Activated CD4-positive, alpha-beta memory T cell treated with anti-CD3 and anti-CD28 coated beads for 36 hours (primary cell): Measurements from ENCODE around the gene CMAS. TPM values are rescaled to one million over a fixed set of nuclear protein-coding genes. Genes with fewer than 3 reads are reported as not detected.
"Not testable (repeated sequence)": the region's sequence is repeated elsewhere in the genome, so short reads cannot be mapped to it uniquely, and the experiment has no call there.

Experiments used
- CTCF ChIA-PET: fragments of 350-600 bp; sonication (Branson Sonifier 250); formaldehyde crosslinking; loops from one replicate; lab custom pipeline; 2021; ENCODE audit warnings: antibody characterized with exemption, inconsistent platforms; lab: Charles Lee
- POLR2A ChIA-PET: fragments of 350-600 bp; sonication (Branson Sonifier 250); formaldehyde crosslinking; loops from one replicate; lab custom pipeline; 2021; ENCODE audit warnings: antibody characterized with exemption; lab: Charles Lee
- DNase-seq: peaks from one replicate; pipeline ENCODE4 v3.0.0-alpha.2; 2020
- H3K27ac Mint-ChIP-seq: one replicate; pipeline ENCODE4 v1.8.0; 2021; ENCODE audit warnings: mixed read lengths
- H3K27me3 Mint-ChIP-seq: one replicate; pipeline ENCODE4 v1.8.0; 2021; ENCODE audit warnings: mixed read lengths
- H3K36me3 Mint-ChIP-seq: one replicate; pipeline ENCODE4 v1.8.0; 2021; ENCODE audit warnings: mixed read lengths
- H3K4me1 Mint-ChIP-seq: one replicate; pipeline ENCODE4 v1.8.0; 2021; ENCODE audit warnings: low read depth, mixed read lengths
- H3K4me3 Mint-ChIP-seq: one replicate; pipeline ENCODE4 v1.8.0; 2021; ENCODE audit warnings: mild to moderate bottlenecking, mixed read lengths
- H3K9me3 Mint-ChIP-seq: one replicate; pipeline ENCODE4 v1.8.0; 2021; ENCODE audit warnings: mixed read lengths
- intact Hi-C: fragments of 100-400 bp; cut with micrococcal nuclease; formaldehyde crosslinking; loops from one replicate; pipeline ENCODE4 v1.15.1; 2023
- total RNA-seq, 2 experiments: library from RNA; stranded (reverse); gene quantifications; one replicate each; pipeline ENCODE4 v1.2.3, GENCODE V29; 2021

CMAS gene
- total RNA-seq, 2 experiments from 2014 or later = 51.1 to 51.2 TPM

DNA sequence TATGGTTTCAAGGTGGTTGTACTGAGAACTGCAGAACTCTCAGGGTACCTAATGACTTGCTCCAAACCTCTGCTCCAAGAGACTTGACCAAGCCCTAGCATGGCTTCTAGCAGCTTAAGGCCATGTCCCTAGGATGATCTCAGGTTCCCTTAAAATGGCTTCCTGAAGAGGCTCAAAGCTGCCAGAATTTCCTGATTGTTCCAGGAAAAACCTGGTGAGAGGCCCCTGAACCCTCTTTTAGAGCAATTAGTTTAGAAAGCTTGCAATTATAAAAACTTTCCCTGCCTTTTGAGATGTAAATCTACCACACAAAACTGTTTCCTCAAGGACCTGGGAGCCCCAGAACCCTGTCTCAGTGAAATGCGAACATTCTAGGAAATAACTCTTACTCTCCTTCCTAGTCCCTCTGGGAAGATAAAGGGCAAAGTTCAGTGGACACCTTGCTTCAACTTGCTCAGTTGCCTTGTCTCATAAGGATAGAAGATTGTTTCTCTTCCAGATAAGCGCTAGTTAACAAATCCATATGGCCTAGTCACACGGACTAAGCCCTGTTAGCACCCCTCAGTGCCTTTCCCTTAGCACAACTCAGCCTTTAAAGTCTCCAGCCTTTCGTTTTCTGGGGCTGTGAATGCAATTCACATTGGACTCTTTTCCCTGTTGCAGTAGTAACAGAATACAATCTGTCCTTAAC lies 2.5 kb downstream of the CMAS start:
- Mint-ChIP-seq H3K9me3 (no peaks in the 10 kb centered on the region), H3K36me3 (peaks cover 10% of the 10 kb centered on the region), H3K4me3 (no peak overlapping the region), H3K27ac (no peak overlapping the region), H3K4me1 (peaks cover 39% of the 10 kb centered on the region), H3K27me3 (no peaks in the 10 kb centered on the region)
- CTCF ChIA-PET = no interaction called here
- POLR2A ChIA-PET = no interaction called here
- intact Hi-C loops = loop anchor here (5.0 to 10.0 kb wide), 3 partner anchors 114 to 611 kb away; partner anchors contain the start of genes ETNK1 and PYROXD1
- no peak for DNase-seq

DNA sequence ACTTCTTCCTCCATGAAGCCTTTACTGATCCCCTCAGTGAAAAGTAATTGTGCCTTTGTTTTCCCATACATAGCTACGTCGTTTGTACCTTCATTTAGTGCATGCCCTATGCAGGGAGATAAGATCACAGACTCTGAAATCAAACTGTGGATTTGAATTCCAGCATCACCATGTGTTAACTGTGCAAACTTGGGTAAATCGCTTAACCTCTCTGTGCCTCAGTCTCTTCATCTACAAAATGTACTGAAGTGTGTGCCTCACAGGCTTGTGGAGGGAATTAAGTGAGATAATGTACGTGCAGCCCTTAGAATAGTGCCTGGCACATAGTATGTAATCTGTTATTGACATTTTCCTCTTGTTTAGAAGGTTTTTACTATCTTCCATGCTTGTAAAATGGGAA lies 4.1 kb downstream of the CMAS start:
- ChIA-PET CTCF (no interaction called here), POLR2A (no interaction called here)
- Mint-ChIP-seq H3K4me1 (peaks cover 39% of the 10 kb centered on the region), H3K27ac (no peak overlapping the region), H3K27me3 (no peaks in the 10 kb centered on the region), H3K36me3 (peaks cover 10% of the 10 kb centered on the region), H3K9me3 (no peaks in the 10 kb centered on the region), H3K4me3 (no peak overlapping the region)
- no peak for DNase-seq
- intact Hi-C loops = no loop called here

DNA sequence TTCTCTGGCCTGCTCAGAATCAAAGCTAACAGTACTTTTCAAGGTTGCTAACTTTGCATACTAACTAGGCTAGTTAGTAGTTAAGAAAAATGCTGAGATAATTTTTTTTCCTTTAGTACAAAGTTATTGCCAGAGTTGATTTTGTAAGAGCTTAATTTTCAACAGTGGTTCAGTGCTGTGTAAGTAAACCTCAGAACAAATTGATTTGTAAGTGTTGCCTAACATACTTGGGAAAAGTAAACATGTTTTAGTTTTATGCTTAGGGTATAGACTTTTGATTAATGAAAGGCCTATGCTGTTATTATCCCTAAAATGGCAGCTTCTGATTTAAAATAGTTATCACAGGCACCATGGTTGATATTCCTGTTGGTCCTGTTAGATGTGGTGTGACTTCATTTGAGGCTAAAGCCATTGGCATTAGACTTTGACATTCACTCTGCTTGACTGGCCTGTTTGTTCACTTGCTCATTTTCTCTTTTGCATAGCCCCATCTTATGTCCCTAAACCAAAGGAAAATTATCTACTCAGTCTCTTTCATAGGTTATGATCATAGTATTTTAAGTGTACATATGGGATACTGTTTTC lies 5.2 kb downstream of the CMAS start:
- Mint-ChIP-seq H3K4me3 (no peak overlapping the region), H3K9me3 (no peaks in the 10 kb centered on the region), H3K27ac (no peak overlapping the region), H3K27me3 (no peaks in the 10 kb centered on the region), H3K36me3 (peaks cover 12% of the 10 kb centered on the region), H3K4me1 (peaks cover 34% of the 10 kb centered on the region)
- no peak for DNase-seq
- POLR2A ChIA-PET = no interaction called here
- CTCF ChIA-PET = interaction anchor here (0.5 to 0.8 kb wide), 3 partner anchors 8 to 393 kb away, joined by 3 to 4 read pairs (median 3); no protein-coding TSS in a partner anchor
- intact Hi-C loops = no loop called here

DNA sequence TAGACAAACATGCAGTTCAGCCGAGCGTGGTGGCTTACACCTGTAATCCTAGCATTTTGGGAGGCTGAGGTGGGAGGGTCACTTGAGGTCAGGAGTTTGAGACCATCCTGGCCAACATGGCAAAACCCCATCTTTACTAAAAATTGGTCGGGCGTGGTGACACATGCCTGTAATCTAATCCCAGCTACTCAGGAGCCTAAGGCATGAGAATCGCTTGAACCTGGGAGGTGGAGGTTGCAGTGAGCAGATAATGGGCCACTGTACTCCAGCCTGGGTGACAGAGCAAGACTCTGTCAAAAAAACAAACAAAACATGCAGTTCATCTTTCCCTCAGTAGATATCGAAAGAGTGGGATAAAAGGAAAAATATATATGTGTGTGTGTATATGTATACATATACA lies 7.0 kb downstream of the CMAS start:
- CTCF ChIA-PET, intact Hi-C loops, H3K27ac Mint-ChIP-seq, DNase-seq, H3K9me3 Mint-ChIP-seq, H3K4me3 Mint-ChIP-seq, H3K27me3 Mint-ChIP-seq: not testable (repeated sequence)
- peaks cover 22% of the 10 kb centered on the region for H3K4me1 Mint-ChIP-seq
- POLR2A ChIA-PET = interaction anchor here (0.7 kb wide), 1 partner anchor 316 kb away, joined by 3 read pairs; no protein-coding TSS in a partner anchor
- peaks cover 18% of the 10 kb centered on the region for H3K36me3 Mint-ChIP-seq

DNA sequence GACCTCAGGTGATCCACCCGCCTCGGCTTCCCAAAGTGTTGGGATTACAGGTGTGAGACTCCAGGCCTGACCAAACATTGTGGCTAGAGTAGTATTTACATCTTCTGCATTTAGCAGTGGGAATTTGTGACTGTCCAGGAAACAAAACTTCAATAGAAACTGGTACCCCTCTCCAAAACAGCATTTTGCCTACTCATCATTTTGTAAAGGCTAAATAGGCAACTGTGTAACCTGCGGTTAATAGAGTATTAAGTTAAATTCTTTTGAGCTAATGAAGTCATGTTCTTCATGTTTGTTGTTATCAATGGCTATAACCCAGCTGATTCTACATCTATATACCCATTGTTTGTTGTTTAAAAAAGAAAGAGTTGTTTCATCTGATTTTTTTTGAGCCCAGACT lies 8.1 kb downstream of the CMAS start:
- CTCF ChIA-PET = interaction anchor here (0.7 kb wide), 1 partner anchor 232 kb away, joined by 3 read pairs; no protein-coding TSS in a partner anchor
- no peaks in the 10 kb centered on the region for H3K27me3 Mint-ChIP-seq

DNA sequence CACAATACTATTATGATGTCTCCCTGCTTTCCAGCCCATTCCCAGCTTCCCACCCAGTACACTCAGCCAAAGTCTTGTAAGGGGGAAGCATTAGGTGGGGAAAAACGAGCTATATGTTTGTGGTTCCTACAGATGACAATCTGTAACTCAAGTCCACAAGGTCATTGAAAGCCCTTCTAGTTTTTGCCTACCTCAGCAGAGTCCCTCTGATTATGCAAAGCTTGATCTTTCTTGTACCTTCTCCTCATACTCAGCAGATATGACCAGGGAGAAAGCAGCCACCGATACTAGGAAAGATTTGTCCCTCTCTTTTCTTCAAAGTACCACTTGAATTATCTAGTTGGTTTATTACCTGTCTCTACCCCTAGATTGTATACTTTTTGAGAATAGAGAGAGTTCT lies 10.6 kb downstream of the CMAS start:
- DNase-seq = no peak
- H3K27ac Mint-ChIP-seq = no peak overlapping the region
- CTCF ChIA-PET = interaction anchor here (0.6 to 1.2 kb wide), 2 partner anchors 104 to 403 kb away, joined by 3 read pairs; no protein-coding TSS in a partner anchor
- H3K27me3 Mint-ChIP-seq = no peaks in the 10 kb centered on the region
- H3K4me3 Mint-ChIP-seq = no peak overlapping the region
- no peaks in the 10 kb centered on the region for H3K4me1 Mint-ChIP-seq
- intact Hi-C loops = no loop called here
- H3K36me3 Mint-ChIP-seq = peaks cover 18% of the 10 kb centered on the region
- H3K9me3 Mint-ChIP-seq = no peaks in the 10 kb centered on the region
- POLR2A ChIA-PET = interaction anchor here (2.0 kb wide), 1 partner anchor 10 kb away, joined by 5 read pairs; no protein-coding TSS in a partner anchor

More for the DNA sequence above, 8.1 kb downstream of the CMAS start:
- no peak overlapping the region for H3K27ac Mint-ChIP-seq
- H3K9me3 Mint-ChIP-seq = no peaks in the 10 kb centered on the region
- H3K4me3 Mint-ChIP-seq = no peak overlapping the region
- H3K4me1 Mint-ChIP-seq = peaks cover 14% of the 10 kb centered on the region
- intact Hi-C loops = no loop called here
- DNase-seq = no peak
- peaks cover 11% of the 10 kb centered on the region for H3K36me3 Mint-ChIP-seq
- POLR2A ChIA-PET = no interaction called here

DNA sequence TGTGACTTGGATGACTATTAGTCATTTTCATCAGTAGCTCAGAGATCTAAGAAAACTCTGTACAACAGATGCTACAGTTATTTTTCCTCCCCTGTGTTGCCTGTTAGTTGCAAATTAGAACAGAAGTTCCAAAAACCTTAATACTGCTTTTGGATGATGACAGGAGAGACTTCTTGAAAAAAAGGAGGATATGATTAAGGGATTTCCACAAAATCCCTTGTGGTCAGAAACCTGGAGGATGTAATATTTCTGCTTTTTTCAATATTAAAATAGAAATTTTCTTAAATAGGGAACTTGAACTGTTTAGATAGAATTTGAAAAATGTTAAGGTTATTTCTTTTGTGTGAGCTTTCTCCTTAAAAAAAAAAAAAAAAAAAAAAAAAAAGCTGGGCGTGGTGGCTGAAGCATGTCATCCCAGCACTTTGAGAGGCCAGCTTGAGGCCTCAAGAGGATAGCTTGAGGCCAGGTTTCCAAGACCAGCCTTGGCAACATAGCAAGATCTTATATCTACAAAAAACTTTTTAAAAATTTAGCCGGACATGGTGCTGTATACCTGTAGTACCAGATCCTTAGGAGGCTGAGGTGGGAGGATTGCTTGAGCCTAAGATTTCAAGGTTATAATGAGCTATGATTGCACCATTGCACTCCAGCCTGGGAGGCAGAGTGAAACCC lies 14.1 kb downstream of the CMAS start:
- peaks cover 30% of the 10 kb centered on the region for H3K36me3 Mint-ChIP-seq
- no peaks in the 10 kb centered on the region for H3K4me1 Mint-ChIP-seq
- intact Hi-C loops = no loop called here
- no peak for DNase-seq
- H3K27me3 Mint-ChIP-seq = no peaks in the 10 kb centered on the region
- H3K27ac Mint-ChIP-seq = no peak overlapping the region
- no peak overlapping the region for H3K4me3 Mint-ChIP-seq
- ChIA-PET CTCF (no interaction called here), POLR2A (no interaction called here)
- H3K9me3 Mint-ChIP-seq = no peaks in the 10 kb centered on the region

DNA sequence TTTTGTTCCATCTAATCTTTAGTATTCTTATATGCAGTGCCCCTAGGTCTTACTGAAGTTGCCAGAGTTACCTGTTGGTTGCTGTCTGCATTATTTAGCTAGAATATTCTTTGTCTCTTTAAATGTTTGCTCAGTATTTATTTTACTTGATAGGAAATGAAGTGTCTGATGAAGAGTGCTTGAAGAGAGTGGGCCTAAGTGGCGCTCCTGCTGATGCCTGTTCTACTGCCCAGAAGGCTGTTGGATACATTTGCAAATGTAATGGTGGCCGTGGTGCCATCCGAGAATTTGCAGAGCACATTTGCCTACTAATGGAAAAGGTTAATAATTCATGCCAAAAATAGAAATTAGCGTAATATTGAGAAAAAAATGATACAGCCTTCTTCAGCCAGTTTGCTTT lies 18.9 kb downstream of the CMAS start:
- CTCF ChIA-PET = no interaction called here
- DNase-seq = no peak
- H3K36me3 Mint-ChIP-seq = peaks cover 26% of the 10 kb centered on the region
- intact Hi-C loops = no loop called here
- POLR2A ChIA-PET = no interaction called here
- no peak overlapping the region for H3K27ac Mint-ChIP-seq
- H3K4me3 Mint-ChIP-seq = no peak overlapping the region
- H3K9me3 Mint-ChIP-seq = no peaks in the 10 kb centered on the region
- peaks cover 2% of the 10 kb centered on the region for H3K4me1 Mint-ChIP-seq
- H3K27me3 Mint-ChIP-seq = no peaks in the 10 kb centered on the region

DNA sequence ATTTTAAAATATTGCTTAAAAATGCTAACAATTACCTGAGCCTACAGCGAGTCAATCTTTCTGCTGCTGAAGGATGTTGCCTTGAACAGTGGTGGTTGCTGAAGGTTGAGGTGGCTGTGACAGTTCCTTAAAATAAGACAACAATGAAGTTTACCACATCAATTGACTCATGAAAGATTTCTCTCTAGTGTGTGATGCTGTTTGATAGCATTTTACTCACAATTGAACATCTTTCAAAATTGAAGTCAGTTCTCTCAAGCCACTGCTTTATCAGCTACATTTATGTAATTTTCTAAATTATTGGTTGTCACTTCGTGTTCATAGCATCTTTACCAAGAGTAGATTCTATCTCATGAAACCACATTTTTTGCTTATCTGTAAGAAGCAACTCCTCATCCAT lies 20.3 kb downstream of the CMAS start:
- ChIA-PET CTCF (no interaction called here), POLR2A (no interaction called here)
- Mint-ChIP-seq H3K36me3 (peaks cover 23% of the 10 kb centered on the region), H3K4me1 (peaks cover 2% of the 10 kb centered on the region), H3K27me3 (no peaks in the 10 kb centered on the region), H3K4me3 (no peak overlapping the region), H3K9me3 (no peaks in the 10 kb centered on the region), H3K27ac (no peak overlapping the region)
- intact Hi-C loops = no loop called here
- DNase-seq = no peak

DNA sequence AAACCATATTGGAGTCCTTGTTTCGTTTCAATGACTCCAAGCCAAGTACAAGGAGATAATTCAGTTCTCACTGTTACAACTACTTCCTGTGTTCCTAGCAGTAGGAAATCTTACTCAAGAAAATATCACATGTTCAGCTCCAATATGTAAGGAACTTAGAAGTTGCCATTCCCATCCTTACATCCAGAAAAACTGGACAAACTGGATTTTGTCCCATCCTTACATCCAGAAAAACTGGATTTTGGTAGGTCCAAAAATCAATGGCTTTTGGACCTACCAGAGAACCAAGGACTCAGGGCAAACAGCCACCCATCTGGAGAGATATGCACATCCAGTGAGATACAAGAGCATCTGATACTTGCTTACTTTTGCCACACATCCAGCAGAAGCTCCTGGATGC lies 23.8 kb downstream of the CMAS start:
- intact Hi-C loops = no loop called here
- peaks cover 2% of the 10 kb centered on the region for H3K4me1 Mint-ChIP-seq
- ChIA-PET POLR2A (no interaction called here), CTCF (no interaction called here)
- H3K9me3 Mint-ChIP-seq = peaks cover 2% of the 10 kb centered on the region
- DNase-seq = no peak
- H3K27ac Mint-ChIP-seq = no peak overlapping the region
- H3K36me3 Mint-ChIP-seq = peaks cover 14% of the 10 kb centered on the region
- H3K4me3 Mint-ChIP-seq = no peak overlapping the region
- H3K27me3 Mint-ChIP-seq = no peaks in the 10 kb centered on the region

DNA sequence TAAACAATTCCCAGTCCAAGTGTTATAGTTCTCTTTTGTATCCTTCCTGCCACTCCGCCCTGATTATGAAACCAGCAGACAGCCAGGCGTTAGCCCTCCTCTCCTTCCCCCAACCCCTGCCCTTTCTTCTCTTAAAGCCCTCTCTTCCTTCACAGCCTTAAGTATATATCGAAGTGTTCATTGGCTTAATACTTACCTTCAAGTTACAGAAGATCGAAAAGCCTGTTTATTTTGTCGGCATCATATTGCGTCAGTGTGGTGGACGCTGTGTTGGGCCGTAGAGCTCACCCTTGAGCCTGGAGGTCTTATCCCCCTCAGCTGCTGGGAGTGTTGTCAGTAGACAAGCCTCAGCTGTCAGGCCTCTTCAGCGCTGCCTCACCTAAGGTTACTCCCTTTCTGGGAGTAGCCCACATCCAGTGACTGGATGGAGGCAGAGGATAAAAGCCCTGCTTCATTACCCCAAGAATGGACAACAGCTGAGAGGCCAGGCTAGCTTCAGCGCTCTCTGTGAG lies 36.2 kb downstream of the CMAS start:
- Mint-ChIP-seq H3K4me3 (no peak overlapping the region), H3K4me1 (no peaks in the 10 kb centered on the region), H3K27me3 (no peaks in the 10 kb centered on the region), H3K36me3 (no peaks in the 10 kb centered on the region), H3K9me3 (no peaks in the 10 kb centered on the region), H3K27ac (no peak overlapping the region)
- intact Hi-C loops = no loop called here
- no peak for DNase-seq
- CTCF ChIA-PET = interaction anchor here (0.8 to 2.4 kb wide), 10 partner anchors 19 to 443 kb away, joined by 3 to 19 read pairs (median 4); no protein-coding TSS in a partner anchor
- POLR2A ChIA-PET = no interaction called here

DNA sequence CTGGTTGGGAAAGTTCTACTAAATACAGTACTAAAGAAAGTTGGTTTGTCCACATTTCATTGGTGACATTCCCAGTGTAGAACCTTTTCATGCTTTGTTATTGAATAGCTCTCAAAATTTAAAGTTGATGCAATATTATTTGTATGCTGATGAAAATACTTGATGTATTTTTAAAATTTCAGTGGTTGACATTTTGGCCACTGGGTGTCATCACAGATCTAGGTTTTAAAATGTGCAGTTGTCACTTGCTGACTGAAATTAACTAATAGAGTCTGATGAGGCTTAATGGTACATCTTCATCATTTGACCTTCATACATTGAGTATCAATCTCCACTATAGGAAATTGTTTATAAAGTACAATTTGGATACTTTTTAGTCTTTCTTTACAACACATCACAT lies 37.1 kb downstream of the CMAS start:
- Mint-ChIP-seq H3K4me1 (no peaks in the 10 kb centered on the region), H3K9me3 (no peaks in the 10 kb centered on the region), H3K36me3 (no peaks in the 10 kb centered on the region), H3K27me3 (no peaks in the 10 kb centered on the region), H3K27ac (no peak overlapping the region), H3K4me3 (no peak overlapping the region)
- intact Hi-C loops = loop anchor here (1.0 kb wide), 3 partner anchors 252 to 377 kb away; no protein-coding TSS in a partner anchor
- ChIA-PET CTCF (interaction anchor here (0.5 to 2.4 kb wide), 13 partner anchors 18 to 557 kb away, joined by 3 to 19 read pairs (median 3); no protein-coding TSS in a partner anchor), POLR2A (no interaction called here)
- no peak for DNase-seq
